GM18867 (cell line): Measurements from ENCODE around the gene SIRT3.
"Not testable (repeated sequence)": the region's sequence is repeated elsewhere in the genome, so short reads cannot be mapped to it uniquely, and the experiment has no call there.

ENCODE experiments used
- ATAC-seq: cut with Tn5 transposase; IDR thresholded peaks from one replicate; pipeline ENCODE4 v1.9.1; 2021; ENCODE audit warnings: mild to moderate bottlenecking, moderate library complexity; ENCODE audit not compliant: unreplicated experiment

SIRT3 gene

DNA sequence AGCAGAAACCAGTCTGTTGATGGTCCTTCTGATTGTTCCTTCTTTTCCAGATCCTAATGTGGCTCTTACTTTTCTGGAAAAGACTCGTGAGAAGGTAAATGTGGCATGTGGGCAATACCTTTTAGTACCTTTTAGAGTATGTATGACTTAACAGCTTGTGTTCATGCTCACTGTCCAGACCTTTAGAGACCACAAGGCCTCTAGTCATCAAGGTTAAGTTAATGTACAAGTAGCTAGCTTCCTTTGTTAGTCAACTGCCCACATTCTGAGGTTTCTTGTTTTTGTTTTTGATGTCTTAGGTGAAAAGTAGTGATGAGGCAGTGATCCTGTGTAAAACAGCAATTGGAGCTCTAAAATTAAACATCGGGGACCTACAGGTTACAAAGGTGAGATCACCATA, 8.2 kb upstream of the SIRT3 start:
- no peak for ATAC-seq

DNA sequence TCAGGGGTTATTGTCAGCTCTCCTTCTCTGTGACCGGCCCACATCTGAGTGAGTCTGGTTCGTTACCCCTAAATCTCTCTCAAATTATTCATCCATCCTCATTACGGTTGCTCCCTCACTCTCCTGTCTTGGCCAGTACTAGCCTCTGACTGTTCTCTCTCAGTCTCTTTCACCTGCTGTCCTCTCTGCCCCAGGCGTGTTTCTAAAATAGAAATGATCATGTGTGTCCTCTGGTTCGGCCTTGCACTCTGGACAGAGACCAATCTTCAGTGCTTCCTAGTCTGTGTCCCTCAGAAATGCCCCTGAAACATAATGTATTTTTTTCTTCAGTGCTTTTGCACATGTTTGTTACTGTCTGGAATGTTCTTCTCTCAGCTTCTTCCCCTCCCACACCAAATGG, 5.5 kb upstream of the SIRT3 start:
- no peak for ATAC-seq

DNA sequence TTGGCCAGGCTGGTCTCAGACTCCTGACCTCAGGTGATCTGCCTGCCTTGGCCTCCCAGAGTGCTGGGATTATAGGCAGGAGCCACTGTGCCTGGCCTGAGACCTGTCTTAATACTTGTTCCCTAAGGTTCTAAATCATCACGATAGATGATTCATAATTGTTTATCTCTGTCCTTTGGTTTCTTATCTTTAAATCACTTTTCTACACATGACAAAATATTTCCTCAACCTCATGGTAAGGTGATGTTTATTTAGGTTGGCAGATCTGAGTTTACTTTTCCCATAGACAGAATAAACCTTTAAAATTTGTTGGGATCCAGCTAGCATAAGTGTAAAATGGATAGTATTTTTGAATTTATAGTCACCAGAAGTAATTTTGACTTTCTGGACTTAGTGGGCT, 4.2 kb upstream of the SIRT3 start:
- ATAC-seq = no peak

DNA sequence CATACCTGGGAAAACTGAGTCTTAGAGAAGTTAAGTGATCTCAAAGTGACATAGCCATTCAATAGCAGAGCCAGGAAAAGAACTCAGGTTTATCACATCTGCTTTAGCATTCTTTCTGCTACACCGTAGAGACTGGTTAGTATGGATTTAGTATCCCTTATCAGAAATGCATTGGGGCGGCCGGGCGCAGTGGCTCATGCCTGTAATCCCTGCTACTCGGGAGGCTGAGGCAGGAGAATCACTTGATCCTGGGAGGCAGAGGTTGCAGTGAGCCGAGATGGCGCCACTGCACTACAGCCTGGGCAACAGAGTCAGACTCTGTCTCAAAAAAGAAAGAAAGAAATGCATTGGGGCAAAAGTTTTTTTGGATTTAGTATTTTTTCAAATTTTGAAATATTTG, 2.2 kb upstream of the SIRT3 start:
- ATAC-seq = not testable (repeated sequence)

DNA sequence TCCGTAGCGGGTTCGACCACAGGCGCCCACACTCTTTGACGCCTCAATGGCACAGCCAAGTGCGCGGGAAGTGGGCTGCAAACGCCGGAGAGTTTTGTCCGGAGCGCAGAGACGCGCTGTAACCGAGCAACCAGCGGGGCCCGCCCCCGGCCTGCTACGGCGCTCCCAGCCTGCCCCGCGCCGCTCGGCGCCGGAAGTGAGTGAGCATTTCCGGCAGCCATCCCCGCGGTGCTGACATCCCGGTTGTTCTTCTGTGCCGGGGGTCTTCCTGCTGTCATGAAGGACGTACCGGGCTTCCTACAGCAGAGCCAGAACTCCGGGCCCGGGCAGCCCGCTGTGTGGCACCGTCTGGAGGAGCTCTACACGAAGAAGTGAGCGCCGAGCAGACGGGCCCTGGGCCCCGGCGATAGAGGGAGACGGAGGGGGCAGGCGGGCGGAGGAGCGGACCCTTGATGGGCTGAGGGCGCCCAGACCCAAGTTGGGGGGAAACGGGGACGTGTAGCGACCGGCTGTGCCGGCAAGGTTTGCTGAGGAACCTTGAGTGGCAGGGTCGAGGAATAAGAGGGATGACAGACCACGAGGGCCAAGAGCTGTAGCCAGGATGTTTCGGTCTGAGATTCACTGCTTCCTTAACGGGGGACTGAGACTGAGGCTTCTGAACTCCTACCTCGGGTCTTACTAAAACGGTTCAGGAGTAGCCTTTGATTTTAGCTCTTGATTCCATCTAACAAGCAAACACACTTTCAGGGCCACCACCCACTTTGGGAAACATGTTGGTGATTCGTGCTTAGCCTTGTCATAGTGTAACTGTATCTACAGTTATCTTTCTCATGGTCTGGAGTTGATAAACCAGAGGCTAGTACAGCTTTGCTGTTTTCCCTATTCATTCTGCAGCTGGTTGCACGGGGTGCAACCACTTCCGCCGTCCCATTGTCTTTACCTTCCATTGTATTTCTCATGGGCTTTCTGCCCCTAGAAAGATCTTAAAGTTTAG, 929 bp upstream of the SIRT3 start, which contains the start of gene PSMD13:
TSS of gene PSMD13 (plus strand) at position 203 of the 994 bp plus-strand sequence. CDS start at position 277, 74 bp downstream.
- peak; percentile 78 for ATAC-seq

DNA sequence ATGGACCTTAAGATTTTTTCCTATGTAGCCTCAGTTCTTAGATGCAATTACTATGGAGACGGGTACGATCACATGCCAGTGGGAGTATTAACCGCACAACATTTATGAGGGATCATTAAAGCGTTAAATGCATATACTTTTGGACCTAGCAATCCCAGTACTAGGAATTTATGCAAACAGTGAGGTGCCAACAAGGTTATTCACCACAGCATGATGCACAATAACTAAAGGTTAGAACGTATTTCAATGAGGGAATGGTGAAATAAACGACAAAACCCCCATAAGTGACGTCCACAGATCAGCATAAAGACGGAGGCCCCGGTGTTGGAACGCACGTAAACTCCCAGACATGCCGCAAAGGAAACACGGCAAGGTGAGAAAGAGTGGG, 539 bp downstream of the SIRT3 start:
- no peak for ATAC-seq

DNA sequence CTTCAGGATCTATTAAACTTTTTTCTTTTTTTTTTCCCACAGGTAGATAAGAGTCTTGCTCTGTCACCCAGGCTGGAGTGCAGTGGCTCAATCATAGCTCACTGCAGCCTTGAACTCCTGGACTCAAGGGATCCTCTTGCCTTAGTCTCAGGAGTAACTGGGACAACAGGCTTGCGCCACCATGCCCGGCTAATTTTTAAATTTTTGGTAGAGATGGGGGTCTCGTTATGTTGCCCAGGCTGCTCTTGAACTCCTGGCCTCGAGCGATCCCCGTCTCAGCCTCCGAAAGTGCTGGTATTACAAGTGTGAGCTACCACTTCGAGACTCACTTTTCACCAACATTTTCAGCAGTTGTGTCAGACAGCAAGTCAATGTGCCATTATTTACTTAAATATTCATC, 962 bp downstream of the SIRT3 start:
- ATAC-seq = no peak

DNA sequence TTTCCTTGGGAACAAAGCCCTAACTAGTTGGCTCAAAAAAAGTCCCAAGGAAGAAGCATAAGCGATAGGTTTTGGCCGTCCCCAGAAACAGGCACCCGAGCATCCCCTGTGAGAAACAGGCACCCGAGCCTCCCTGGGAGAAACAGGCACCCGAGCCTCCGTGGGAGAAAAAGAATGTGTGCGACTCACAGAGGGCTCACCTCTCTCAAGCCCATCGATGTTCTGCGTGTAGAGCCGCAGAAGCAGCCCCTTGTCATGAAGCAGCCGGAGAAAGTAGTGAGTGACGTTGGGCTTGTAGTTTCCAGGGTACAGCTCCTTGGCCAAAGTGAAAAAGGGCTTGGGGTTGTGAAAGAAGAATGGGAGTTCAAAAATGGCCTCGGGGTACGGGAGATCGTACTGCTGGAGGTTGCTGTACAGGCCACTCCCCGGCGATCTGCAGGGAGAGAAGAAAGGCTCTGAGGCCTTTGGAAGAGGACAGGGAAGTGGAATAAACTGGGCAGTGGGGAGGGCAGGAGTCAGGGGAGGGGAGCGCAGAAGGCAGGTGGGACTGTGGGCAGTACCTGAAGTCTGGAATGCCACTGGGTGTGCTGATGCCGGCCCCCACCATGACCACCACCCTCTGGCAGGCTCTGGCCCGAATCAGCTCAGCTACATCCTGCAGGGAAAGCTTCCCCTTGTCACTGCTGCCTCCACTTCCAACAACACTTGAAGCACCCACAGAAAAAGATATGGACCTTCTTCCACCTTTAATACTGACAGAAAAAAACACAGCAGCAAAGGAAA, 3.2 kb downstream of the SIRT3 start:
- ATAC-seq = no peak

DNA sequence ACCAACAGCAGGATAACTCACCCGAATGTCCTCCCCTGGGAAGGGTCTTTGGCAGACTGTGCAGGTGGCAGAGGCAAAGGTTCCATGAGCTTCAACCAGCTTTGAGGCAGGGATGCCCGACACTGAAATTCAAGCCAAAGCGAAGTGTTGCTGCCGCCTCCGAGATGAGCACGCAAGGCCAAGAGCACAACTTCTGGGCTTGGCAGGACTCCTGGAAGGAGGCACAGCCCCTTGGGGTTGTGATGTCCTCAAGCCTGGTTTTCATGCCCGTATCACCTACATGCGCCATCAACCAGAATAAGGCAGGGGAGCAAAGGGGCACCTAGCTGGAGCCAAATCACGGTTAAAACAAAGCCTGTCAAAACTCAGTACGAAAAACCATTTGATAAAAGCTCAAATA, 5.7 kb downstream of the SIRT3 start:
- no peak for ATAC-seq

DNA sequence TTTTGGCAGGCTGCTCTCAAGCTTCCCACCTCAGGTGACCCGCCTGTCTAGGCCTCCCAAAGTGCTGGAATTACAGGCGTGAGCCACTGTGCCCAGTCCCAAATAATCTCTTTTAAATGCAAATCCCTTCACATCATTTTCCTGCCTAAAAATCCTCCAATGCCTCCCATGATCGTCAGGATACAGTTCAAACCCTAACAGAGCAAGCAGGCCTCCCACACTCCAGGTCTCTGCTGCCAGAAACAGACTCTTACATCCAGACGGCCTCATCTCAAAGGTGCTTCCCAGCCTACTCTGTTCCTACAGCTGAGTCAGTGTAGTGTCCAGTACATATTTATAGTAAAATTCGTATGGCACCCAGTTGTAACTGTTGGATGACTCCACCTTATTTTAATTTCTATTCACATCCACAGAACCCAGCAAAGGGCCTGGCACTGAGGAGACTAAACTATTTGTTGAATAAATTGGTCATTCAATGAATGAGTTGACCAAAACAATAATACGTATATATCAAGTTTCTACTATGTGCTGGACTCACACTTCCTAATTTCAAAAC, 8.2 kb downstream of the SIRT3 start:
- ATAC-seq = no peak

DNA sequence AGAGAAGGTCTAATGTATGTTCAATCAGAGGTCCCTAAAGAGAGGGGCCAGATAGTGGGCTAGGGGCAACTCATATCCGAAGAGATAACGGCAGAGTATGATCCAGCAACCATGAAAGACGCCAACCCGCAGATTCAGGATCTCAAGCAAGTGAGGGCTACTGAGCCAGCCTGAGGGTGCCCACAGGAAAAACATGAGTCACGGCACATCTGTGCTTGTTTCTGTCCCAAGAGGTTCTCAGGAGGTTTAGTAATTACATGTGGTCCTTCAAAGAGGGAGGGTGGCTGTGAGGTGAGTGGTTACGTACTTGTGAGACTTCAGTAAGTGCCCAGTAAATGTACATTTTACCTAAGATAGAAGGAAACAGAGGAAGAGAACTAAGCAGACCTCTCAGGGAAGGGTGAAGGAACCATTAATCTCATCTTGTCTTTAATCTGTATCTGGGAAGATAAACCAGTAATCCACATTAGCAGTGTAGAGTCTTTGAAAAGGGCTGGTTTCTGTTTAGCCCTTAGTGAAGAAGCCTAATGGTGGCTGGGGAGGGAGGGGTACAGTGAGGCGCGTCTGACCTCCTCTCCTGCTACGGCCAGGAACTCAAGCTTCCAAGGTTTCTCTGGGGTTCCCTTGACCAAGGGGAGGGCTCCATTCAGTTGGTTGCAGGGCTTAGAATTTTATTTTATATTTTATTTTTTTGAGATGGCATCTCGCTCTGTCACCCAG, 10.2 kb downstream of the SIRT3 start:
- ATAC-seq = peak; percentile 59

DNA sequence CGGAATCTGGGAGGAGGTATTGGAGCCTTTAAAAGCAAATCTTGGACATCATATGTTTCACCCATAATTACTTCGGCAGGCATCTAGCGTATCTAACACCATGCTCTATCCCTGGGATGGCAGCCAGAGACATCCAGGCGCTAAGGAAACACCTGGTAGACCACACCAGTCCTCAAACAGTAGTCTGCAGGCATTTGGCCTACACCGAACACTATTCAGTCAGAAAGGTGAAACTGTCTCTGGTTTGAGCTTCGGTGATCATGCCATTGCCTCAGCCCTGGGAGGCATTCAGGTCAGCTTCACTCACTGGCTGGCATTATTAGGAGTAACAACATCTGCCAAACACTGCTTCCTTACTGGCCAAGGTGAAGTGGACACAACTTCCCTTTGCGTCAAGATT, 11.7 kb downstream of the SIRT3 start:
- no peak for ATAC-seq

DNA sequence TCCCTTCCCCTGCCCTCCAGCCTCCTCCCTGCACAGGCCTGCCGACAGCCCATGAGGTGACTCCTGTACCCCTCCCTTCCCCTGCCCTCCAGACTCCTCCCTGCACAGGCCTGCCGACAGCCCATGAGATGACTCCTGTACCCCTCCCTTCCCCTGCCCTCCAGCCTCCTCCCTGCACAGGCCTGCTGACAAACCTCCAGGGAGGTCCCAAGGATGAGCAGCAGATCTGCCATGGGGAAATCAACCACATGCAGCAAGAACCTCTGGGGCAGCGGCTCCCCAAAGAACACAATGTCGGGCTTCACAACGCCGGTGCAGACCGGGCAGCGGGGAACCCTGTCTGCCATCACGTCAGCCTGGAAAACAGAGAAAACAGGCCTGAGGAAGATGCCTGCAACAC, 12.3 kb downstream of the SIRT3 start:
- ATAC-seq = no peak

DNA sequence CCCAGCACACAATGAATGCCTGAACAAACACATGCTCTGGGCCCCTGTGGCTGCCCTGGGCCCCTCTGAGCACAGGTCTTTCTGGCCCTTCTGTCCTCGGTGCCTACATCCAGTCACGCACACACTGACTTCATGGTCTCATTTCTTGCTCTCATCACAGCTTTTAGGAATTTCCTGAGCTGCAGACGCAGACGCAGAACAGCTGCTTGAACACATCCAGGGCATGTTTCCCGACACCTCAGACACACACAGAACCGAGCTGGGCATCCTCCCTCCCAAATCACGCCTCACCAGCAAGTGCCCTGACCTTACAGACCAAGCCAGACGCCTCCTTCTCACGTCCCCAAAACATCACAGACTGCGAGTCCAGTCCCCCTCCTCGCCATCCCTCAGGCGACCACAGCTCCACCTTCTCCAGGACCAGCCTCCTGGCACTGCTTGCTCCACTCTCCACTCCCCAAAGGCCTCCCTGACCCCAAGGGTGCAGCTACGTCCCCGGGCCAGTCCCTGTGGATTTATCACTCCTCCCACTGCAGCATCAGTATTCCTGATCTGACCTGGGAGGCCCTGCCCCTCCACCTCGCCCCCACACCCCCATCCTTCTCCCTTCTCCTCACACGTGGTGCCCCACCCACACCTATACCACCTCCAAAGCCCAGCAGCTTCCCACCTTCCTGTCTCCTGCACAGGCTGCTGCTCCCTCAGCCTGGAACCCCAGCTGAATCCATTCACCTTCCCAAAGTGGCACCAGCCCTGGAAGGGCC, 12.9 kb downstream of the SIRT3 start:
- ATAC-seq = no peak

DNA sequence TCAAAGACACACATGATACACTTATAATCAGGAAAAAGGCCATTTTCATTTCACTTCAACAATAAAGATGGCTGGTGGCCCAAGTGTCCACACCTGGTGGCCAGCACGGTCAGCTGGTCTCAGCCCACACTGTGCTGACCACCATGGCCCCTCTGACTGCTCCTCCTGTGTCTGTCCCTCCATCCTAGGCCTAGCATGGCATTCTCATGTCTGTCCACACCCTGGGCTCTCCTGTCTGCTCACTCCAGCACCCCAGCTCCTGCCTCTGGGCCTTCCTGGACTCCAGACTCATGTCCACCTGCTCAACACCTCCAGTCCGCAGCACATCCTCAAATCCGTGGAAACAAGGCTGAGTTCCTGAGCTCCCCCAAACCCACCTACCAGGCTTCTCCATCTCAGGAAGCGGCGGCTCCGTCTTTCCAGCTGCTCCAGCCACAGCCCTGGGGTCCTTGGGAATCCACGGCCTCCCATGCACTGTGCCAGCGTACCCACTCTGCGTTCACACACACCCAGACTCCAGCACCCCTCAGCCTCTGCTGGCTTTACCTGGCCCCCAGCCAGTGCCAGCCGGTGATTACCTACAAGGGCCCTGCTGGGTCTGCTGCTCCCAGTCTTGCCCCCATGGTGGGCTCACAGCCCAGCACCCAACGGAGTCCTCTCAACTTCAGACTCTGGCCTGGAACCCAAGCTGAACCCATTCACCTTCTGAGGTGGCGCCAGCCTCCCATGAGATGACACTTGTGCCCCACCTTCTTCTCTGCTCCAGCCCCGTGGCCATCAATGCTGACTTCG, 13.9 kb downstream of the SIRT3 start:
- no peak for ATAC-seq

DNA sequence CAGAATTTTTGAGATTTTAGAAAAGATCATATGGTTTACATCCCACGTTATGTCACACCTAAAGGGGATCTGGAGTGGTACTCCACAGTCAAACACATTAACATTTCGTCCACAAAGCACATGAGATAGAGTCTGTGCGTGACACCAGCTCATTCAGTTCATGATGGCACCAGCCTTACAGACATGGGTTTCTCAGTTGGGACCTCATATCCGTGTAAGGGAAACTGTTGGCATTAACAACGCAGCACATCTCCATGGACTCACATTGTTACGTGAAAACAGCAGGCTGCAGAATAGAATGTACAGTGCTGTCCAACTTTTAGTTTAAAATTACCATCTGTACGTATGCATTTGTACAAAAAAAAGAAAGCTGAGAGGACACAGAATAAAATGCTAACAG, 14.6 kb downstream of the SIRT3 start:
- ATAC-seq = no peak

DNA sequence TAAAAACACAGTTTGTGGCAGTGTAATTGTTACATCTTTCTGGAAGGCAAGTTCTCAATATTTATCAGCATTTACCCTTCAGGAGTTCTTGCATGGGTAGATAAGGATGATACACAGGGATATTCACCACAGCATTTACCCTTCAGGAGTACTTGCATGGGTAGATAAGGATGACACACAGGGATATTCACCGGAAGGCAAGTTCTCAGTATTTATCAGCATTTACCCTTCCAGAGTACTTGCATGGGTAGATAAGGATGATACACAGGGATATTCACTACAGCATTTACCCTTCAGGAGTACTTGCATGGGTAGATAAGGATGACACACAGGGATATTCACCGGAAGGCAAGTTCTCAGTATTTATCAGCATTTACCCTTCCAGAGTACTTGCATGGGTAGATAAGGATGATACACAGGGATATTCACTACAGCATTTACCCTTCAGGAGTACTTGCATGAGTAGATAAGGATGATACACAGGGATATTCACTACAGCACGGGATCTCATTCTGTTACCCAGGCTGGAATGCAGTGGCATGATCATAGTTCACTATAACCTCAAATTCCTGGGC, 15.4 kb downstream of the SIRT3 start:
- ATAC-seq = not testable (repeated sequence)

DNA sequence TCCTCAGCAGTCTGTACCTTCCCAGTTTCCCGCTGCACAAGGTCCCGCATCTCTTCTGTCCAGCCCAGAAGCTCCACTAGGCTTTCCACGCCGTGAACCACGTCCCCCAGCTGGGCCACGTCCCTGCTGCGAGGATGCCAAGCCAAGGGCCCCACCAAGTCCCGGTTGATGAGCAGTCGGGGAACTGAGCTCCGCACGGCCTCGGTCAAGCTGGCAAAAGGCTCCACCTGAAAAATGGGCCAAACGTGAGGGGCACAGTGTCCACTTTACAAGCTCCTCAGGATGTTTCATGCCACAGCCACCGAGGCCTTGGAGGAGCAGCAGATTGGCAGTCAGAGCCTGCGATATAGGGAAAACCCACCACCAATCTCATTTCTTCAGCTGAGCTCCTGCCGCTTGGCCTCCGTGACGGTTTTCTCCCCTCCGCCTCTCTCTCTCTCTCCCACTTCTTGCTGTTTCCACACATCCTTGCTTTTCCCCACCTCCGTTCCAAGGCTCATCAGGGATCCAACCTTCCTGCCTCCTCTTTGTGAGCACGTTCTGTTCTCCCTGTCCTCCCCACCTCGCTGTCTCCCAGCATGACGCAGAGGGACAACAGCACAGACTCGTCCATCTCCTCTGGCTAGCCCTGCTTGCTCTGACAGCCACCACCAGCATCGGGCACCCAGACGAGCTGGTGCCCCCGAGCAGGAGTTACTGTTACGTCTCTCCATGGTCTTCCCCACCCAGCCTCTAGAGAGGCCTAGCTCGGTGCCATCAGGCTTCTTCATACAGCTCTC, 17.1 kb downstream of the SIRT3 start:
- ATAC-seq = no peak
